HG02938 (cell line): ENCODE data around the gene GOLGA1.
"Not testable (repeated sequence)": the region's sequence is repeated elsewhere in the genome, so short reads cannot be mapped to it uniquely, and the experiment has no call there.

Experiments
- ATAC-seq: cut with Tn5 transposase; IDR thresholded peaks from one replicate; pipeline ENCODE4 v1.9.1; 2021; ENCODE audit warnings: mild to moderate bottlenecking, moderate library complexity; ENCODE audit not compliant: unreplicated experiment

The GOLGA1 gene

DNA sequence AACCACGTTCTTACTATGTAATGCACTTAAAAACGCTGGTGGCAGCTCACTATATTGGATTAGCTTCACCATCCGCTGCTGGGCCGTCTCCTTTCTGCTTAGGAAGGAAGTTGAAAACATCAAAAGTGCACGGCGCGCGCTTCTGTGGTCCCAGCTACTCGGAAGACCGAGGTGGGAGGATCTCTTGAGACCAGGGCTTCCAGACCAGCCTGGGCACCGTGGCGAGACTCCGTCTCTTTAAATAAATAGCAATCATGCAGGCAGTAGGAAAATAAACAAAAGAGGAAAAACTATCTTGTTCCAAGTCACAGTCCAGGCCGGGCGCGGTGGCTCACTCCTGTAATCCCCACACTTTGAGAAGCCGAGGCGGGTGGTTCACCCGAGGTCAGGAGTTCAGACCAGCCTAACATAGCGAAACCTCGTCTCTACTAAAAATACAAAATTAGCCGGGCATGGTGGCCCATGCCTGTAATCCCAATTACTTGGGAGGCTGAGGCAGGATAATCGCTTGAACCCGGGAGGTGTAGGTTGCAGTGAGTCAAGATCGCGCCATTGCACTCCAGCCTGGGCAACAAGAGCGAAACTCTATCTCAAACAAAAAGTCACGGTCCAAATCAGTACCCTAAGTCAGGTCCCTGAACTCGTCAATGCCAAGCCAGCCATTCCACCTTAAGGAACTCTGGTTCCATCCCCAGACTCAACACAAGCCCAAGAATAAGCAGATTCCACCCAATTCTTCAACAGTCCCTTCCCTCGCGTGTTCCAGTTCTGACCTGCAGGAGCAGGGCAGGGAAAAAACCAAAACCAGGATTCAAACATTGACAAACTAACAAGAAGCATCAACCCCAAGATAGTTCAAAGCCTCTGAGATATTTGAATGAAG is 1.0 kb upstream of the GOLGA1 start:
- peak; percentile 11 for ATAC-seq

DNA sequence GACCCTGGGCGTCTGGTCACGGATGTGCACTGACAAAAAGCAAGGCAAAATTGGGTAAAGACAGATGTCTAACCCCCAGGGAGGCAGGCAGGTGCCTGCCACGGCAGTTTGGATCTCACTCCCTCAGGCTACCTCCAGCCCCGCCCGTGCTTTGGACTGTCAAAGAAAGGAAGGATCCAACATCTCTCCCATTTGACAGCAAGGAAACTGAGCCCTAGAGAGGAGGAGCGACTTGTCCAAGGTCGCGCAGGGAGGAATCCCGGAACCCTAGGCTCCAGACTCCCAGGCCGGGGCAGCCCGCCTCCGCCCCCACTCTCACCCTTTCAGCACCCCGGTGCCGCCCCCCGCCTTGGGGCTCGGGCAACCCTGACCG is 376 bp downstream of the GOLGA1 start:
- ATAC-seq, result peak; percentile 46

DNA sequence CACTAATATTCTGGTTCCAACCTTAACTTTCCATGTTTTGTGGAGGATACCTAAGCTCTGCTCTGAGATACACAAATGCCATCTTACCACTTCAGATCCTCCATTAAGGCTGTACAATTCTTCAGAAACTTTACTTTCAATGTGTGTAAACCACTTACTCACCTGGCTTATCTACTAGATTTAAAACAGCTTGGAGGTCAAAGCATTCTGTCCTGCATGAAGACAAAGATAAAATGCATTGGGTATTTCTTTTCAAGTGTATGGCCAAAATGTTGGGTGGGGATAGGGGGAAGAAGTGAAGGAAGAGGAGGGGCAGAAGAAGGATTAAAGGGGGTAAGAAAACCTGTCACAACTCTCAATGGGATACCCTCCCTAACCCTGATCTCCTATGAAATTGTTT is 939 bp downstream of the GOLGA1 start:
- ATAC-seq, result no peak

DNA sequence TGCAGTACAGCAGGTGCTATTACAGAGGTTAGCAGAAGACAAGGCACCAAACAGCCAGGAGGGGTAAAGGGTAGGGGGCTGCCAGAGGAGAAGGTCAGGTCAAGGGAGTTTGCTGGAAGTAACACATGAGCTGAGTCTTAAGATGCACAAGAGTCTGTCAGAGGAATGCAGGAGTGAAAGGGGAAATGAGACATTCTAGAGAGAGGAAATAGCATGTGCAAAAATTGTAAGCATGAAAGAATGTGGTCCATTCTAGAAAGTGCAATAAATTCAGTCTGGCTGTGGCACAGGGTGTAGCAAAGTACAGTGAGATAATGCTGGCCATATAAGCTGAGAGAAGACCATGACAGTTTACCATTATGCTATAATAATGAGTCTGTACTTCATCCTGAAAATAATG is 6.6 kb downstream of the GOLGA1 start:
- no peak for ATAC-seq

DNA sequence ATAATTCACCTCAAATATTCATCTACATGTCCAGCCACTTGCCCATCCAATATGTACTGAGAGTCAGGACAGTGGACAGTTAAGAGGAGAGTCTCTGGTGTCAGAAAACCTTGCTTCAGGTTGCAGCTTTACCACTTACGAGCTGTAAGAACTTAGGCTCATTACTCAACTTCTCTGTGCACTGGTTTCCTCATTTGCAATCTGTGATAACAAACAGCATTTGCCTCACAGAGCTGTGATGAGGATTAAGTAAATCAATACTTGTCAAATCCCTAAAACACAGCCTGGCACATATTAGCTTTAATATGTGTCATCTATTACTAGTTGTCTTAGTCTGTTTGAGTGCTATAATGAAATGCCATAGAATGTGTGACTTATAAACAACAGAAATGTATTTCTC is 8.6 kb downstream of the GOLGA1 start:
- ATAC-seq, result no peak

DNA sequence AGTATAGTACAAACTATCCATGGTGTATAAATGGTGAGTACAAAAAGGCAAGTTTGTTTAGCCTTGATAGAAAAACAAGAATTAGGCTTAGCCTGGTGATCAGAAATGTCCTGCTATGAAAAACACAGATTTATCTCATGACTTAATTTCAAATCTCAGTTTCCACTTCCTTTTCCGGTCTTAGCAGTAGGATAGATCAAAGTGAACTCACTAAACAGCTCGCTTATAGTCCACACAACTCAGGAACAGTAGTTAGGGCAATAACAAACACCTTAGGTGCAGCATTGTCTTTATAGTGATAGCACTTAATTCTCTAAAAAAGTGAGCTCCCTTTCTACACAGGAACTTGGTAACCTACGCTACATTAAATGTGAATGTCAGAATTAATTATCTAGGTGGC is 11.4 kb downstream of the GOLGA1 start:
- no peak for ATAC-seq

DNA sequence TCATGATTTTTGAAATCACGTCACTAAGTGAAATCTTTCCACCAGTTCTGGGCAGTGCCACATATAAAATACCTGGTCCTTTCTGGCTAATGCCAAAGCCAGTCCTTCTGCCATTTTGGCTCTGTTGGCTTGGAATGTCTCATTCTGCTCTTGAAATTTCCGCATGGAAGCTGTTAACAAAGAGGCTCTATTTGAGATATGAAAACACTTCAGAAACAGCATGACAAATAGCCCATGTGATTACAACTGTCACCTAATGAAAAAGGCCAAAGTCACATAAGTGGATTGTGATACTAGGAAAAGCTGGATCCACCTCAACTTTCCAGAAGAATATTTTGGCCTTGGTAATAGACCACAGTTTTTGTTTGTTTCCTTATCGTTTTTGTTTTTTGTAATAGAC is 12.8 kb downstream of the GOLGA1 start:
- no peak for ATAC-seq

DNA sequence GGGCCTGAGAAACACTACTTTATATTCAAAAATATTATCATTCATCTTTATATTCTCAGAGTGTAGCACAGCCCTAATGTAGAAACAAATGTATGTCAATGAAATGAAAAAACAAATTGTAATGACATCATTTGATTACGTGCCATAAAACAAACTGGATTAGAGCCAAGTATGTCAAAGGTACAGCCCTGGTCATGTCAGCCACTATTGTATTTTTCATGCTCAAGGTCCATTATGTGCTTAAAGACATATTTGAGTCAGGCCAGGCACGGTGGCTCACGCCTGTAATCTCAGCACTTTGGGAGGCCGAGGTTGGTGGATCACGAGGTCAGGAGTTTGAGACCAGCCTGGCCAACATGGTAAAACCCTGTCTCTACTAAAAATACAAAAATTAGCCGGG is 20.5 kb downstream of the GOLGA1 start:
- ATAC-seq, result not testable (repeated sequence)

DNA sequence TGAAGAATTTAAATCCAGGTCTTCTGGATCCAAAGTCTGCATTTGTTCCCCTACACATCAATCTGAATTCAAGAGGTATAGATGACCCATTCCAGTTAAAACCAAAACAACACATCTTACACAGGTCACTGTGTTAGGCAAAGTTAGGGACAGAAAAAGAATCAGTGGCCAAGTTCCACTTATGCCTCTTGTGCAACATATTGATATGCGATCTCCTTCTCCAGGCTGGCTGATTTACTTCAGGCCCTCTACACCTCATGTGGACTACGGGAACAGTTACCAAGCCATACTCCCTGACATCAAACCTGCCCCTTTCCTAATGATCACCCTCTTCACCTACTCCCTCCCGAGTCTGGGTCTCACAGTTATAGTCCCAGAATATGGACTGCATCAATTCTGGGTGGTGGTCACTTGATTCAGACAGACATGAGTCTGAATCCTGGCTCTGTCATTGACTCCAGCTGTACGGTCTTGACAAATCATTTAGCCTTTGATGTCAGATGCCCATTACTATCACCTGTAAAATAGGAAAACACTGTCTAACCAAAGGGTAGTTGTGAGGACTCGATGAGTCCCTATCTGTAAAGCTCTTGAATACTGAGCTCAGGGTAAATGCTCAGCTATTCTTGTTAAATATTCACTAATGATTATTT is 26.0 kb downstream of the GOLGA1 start:
- no peak for ATAC-seq

DNA sequence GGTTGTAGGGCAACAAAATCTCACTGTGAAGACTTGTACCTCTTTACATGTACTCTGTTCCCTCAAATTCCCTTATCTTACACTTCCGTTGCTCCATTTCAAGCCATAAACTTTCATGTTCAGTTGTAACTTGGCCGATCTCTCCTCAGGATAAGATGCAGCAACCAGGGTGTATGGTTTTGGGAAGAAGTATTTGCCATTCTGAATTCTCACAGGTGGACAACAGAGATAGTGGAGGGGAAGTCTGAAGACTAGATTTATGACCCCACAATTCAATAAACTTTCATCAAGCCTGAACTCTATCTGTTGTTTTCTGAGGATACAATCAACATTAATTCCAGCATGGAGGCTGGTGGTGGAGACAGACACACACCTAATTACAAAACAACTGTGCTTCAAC is 27.5 kb downstream of the GOLGA1 start:
- ATAC-seq, result no peak

DNA sequence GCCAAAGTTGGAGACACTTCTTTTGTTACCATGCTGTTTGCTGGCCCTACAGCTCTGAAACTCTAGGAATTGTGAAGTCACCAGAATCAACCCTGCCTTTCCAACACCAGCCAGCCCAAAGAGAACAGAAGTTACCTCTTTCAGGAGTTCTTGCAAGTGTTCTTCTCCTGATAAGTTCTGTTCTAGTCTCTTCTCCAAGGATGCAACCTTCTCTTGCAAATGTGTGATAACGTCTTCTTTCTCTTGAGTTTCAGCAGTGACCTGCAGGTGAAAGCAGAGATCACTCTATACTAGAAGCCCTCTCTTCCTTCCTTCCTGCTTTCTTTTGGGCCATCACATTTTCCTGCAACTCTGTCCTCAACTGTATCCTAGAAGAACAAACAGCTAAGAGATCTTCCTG is 29.1 kb downstream of the GOLGA1 start:
- ATAC-seq, result no peak

DNA sequence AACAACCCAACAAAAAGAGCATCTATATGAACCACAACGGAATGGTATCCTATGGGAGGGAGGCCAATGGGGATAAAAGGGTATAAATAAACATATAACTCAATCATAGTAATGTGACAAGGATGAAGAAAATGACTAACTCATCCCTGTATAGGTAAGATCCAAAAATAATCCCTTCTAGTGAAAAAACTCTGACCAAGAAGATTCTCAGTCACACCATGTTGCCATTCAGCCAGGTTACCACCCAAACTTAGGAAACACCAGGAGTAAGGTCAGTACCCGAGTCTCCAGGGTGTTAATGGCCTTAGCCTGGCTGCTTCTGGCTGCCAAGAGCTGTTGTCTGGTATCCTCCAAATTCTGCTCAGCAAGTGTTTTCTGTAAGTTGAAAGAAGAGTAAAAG is 32.8 kb downstream of the GOLGA1 start:
- ATAC-seq, result no peak

DNA sequence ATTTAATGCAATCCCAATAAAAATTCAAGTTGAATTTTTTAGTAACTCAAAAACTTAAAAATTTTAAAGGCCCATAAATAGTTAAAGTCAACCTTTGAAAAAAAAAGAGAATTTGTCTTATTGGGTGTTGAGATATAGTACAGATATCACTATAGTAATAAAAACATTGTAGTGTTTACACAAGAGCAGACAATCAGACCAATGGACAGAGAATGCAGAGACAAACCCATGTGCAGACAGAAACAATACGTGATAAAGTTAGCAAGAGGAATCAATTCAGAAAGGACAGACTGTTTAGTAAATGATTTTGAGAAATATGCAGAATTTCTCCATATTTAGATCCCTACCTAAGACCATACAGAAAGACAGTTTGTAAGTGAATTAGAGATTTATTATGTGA is 33.9 kb downstream of the GOLGA1 start:
- no peak for ATAC-seq

DNA sequence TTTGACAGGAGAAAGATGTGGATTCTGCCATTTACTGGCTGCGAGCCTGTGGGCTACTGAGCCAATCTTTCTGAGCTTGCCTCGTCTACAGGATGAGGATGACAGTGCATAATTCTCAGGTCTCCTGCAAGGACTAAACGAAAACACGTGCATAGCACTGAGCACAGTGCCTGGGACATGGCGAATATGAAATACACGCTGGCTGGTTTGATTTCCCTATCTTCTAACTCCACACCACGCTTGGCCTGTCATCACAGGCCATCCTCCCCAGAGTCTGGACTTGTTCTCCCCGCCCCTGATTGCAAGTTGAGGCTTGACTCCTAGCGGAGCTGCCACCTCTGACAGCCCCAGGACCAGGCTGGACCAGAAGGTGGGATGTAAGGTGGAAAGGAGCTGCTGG is 41.0 kb downstream of the GOLGA1 start:
- ATAC-seq, result no peak

DNA sequence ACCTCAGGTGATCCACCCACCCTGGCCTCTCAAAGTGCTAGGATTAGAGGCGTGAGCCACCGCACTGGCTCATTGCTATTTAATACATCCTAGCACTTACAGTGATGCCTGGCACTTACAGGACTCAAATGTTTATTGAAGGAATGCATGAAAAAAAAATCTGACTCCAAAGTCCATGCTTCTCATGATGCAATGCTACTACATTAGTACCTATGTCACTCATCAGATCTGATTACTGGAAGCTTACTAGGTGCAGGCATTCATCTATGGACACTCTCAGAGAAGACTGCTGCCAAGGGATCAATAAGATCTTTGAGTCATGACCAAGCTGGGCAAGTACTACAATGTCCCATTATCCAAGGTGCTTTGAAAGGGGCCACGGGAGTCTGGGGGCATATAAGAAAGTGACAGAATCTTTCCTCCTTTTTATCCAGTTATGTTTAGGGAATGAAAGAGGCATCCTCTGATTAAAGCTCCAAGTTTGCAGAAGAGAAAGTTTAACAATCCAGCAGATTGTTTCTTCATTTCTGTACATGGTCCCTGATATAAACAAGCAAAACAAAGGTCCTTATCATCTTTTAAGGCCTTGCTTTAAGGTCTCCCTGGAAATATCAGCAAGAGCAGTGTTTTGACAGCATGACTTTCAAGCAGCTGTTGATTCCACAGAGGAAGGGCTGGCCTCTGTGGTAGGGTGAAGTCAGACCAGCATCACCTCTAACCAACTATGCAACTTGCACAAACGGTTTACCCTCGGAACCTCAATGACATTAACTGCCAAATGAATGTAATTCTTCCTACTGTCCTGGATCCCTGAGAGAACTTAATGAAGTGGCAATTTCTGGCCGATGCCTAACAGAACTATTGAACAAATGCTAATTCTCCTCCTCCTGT is 43.1 kb downstream of the GOLGA1 start:
- ATAC-seq, result no peak

DNA sequence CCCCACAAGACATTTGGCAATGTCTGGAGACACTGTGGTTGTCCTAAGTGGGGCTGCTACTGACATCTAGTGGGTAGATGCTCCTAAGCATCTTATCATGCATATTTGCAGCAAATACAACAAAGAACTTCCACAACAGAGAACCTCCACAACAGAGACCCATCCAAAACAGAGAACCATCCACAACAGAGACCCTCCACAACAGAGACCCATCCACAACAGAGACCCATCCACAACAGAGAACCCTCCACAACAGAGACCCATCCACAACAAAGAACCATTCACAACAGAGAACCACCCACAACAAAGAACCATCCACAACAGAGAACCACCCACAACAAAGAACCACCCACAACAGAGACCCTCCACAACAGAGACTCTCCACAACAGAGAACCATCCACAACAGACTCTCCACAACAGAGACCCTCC is 46.1 kb downstream of the GOLGA1 start:
- no peak for ATAC-seq

DNA sequence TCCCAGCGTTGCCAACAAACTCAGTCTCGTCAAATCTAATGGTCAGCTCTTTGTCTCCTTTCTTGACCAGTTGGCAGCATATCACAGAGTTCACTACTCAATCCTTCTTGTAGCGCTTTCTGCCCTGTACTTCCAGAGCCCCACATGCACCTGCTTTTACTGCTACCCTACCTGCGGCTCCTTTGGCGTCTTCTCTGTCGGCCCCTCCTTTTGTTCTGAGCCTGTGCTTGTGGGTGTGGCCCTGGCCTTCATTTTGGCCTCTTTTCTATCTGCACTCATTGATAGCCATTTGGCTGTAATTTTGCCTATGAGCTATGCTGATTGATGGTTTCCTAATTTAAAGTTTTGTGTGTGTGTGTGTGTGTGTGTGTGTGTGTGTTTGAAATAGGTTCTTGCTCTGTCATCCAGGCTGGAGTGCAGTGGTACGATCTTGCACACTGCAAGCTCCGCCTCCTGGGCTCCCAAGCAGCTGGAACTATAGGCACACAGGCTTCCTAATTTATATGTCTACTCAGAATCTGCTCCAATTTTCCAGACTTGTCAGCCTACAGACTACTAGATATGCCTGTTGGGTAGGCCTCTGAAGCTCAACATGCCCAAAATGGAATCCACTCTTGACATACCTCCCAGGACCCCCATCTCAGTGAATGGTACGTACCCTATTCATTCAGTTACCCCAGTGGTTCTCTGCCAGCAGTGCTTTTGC is 46.7 kb downstream of the GOLGA1 start:
- ATAC-seq, result no peak

DNA sequence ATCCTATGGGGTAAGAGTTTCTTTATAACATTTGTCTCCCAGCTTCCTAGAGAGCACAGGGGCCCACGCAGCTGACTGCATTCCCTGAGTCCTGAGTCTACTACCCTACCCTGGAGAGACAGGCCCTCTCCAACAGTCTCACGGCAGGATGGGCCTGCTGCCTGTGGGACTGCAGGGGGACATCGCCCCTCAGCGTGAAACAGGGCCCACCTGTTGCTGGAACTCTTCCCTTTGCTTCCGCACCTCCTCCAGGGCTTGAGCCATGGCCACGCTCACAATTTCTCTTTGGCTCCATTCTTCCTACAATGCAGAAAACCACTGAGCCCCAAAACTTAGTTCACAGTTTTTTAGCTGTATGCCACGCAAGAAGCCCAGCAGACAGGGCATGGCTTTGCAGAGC is 50.7 kb downstream of the GOLGA1 start:
- ATAC-seq, result no peak

DNA sequence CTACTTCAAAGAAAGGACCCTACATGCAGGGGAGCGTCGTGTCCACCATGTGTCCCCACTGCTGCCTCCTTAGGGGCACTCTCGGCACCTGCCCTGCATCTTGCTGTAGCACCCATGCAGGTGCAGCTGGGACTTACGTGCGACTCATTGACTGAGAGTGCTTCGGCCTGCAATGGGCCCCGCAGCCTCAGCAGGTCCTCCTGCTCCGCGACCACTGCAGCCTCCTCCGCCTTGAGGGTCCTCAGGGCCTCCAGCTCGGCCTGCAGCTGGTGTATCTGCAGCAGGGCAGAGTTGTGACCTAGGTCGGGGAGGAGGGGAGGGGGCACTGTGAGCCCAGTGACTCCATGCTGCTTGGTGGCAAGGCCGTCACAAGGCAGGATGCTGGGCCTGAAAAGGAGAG is 51.9 kb downstream of the GOLGA1 start:
- ATAC-seq, result no peak

DNA sequence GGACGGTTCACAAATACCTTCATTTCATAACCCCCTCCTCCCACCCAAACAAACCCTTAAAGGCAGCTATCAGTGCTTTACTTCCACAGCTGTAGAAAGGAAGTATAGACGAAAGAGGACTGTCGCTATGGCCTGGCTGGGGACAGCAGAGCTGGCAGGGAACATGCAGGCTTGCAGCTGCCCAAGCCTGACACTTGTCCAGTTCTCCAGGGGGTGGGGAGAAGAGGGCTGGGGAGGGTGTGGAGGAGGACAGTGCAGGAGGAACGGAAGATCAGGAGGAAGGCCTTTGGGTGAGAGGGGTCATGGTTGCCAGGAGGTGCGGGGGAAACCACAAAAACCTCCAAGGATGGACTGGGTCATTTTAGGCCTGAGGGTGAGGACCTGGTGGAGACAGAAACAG is 53.1 kb downstream of the GOLGA1 start:
- ATAC-seq, result no peak
